Heart left ventricle (tissue), 16 donors: ENCODE results near the gene LRRC14B. TPM values are rescaled to one million over a fixed set of nuclear protein-coding genes. Genes with fewer than 3 reads are reported as not detected.
"Not testable (repeated sequence)": the region's sequence is repeated elsewhere in the genome, so short reads cannot be mapped to it uniquely, and the experiment has no call there.

Source experiments
- ATAC-seq, 4 donors: fragments of 200-7000 bp; cut with Tn5 transposase; one replicate each; pipeline ENCODE4 v1.9.1; 2020 to 2022; ENCODE audit warnings: moderate library complexity in 4 of 4, mild to moderate bottlenecking in 3 of 4, moderate number of reproducible peaks in 1 of 4
- DNase-seq, 5 donors: peaks; one replicate each; pipeline ENCODE4 v3.0.0-alpha.2; 2020
- H3K27ac ChIP-seq, 12 donors: fragments of 200-600 bp; sonication (generic) in 4 of 12; one replicate each; pipeline versions ENCODE4 v1.5.0 to v1.8.0; 2016 to 2022; ENCODE audit warnings: mild to moderate bottlenecking in 2 of 12
- H3K27me3 ChIP-seq, 9 donors: fragments of 200-600 bp; sonication (generic) in 2 of 9; one replicate each; pipeline versions ENCODE4 v1.5.1 to v1.8.0; 2016 to 2022; ENCODE audit warnings: mild to moderate bottlenecking in 3 of 9
- H3K36me3 ChIP-seq, 9 donors: fragments of 200-600 bp; sonication (generic) in 2 of 9; one replicate each; pipeline versions ENCODE4 v1.5.0 to v1.8.0; 2018 to 2022; ENCODE audit warnings: mild to moderate bottlenecking in 2 of 9
- H3K4me1 ChIP-seq, 12 donors: fragments of 200-600 bp; sonication (generic) in 4 of 12; one replicate each; pipeline versions ENCODE4 v1.5.0 to v1.8.0; 2016 to 2022; ENCODE audit warnings: mild to moderate bottlenecking in 3 of 12
- H3K4me3 ChIP-seq, 12 donors: fragments of 200-600 bp; sonication (generic) in 4 of 12; one replicate each; pipeline versions ENCODE4 v1.5.0 to v1.8.0; 2017 to 2022; ENCODE audit warnings: mild to moderate bottlenecking in 9 of 12, moderate library complexity in 4 of 12
- H3K9me3 ChIP-seq, 12 donors: fragments of 200-600 bp; sonication (generic) in 4 of 12; one replicate each; pipeline versions ENCODE4 v1.5.0 to v1.8.0; 2016 to 2022; ENCODE audit warnings: mild to moderate bottlenecking in 1 of 12
- CTCF ChIP-seq, 12 donors: fragments of 200-600 bp; sonication (generic) in 4 of 12; IDR thresholded peaks; one replicate each; pipeline versions ENCODE4 v1.5.0 to v1.8.0; 2018 to 2022; ENCODE audit warnings: antibody characterized with exemption in 12 of 12, mild to moderate bottlenecking in 5 of 12
- POLR2A ChIP-seq, 2 donors: fragments of 450-650 bp; IDR thresholded peaks; one replicate each; pipeline ENCODE4 v1.6.1; 2017; ENCODE audit warnings: antibody characterized with exemption in 2 of 2, mild to moderate bottlenecking in 2 of 2, moderate library complexity in 2 of 2
- WGBS, 4 donors: extraction: QIAGEN DNeasy Blood & Tissue Kit in 2 of 4; methylation state at CpG; one replicate each; pipeline versions ENCODE4 v1.1.5 to v1.1.7; 2013 to 2018; 5-methylcytosine and 5-hydroxymethylcytosine counted together
- intact Hi-C, 10 donors: fragments of 100-400 bp; cut with DNase I; formaldehyde crosslinking; loops; one replicate each; pipeline versions ENCODE4 v1.11.1 to v1.14.2; 2022
- polyA plus RNA-seq, 2 donors: library from polyadenylated mRNA; stranded (reverse); fragments of 200-250 nt; gene quantifications; one replicate each; pipeline ENCODE4 v1.2.3, GENCODE V29; 2013
- total RNA-seq, 9 donors: library from RNA; depleted of rRNA in 2 of 9; stranded (reverse); fragments of >200 nt in 2 of 9; fragmentation: NEBNext Ultra II Directional in 3 of 9; extraction: Animal tissue kit (Norgen Biotek cat#: 25700) in 3 of 9; gene quantifications; one replicate each; pipeline versions ENCODE4 v1.1.0 to v1.2.4, GENCODE V29; 2016 to 2023
- donor health status: ischemic (EF 13 %, LVEDD 7.1; RV severe dilation, severe dysfunction).
- donor health status: healthy with polysubstance abuse.
- donor health status: DM: no; HTN: yes; CAD: no.
- donor health status: DM: no; HTN: no; CAD: no.
- donor health status: ischemic (EF 25% LVEDD 6.9; RV normal size, moderate dysfunction).
- donor health status: ischemic (EF 25% LVEDD 5.7; RV mildly dilated, moderate dysfunction).
- donor health status: healthy.
- donor health status: DM: yes; HTN: yes; CAD: no.
- donor health status: ischemic (EF 35%, LVEDD 5.7; RV mildly dilated, moderate dysfunction).
- donor health status: nonischemic (EF 11% LVEDD 7.7; RV severe dilation, severe dysfunction).
- donor health status: DM: yes; HTN: yes; CAD: no.
- donor health status: PGD.
- donor health status: ischemic (EF 29% LVEDD 5.4; RV normal size, mild dysfunction).
- donor health status: nonischemic (EF 23%, LVEDD 6.1; RV moderate dilation, normal function).

The LRRC14B gene
- total and polyA plus RNA-seq, 11 donors: 6.1 to 133 (median 40.3) TPM

DNA sequence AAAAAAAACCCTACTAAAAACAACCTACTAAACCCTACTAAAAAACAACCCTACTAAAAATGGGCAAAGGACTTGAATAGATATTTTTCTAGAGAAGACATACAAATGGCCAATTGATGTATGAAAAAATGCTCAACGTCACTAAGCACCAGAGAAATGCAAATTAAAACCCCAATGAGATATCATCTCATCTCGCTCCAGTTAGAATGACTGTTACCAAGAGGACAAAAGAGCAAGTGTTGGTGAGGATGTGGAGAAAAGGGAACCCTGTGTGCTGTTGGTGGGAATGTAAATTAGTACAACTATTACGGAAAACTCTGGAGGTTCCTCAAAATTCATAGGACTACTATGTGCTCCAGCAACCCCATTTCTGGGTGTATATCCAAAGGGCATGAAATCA is 37.6 kb downstream of the LRRC14B start:
- peaks cover 0 to 6% (median under 1%) of the 10 kb centered on the region in 12 donors for H3K4me1 ChIP-seq
- no peaks in the 10 kb centered on the region for H3K27me3 ChIP-seq
- ATAC-seq (no peak), DNase-seq (no peak)
- TF ChIP-seq CTCF (IDR thresholded peaks at IDR 0.05) (no peak), POLR2A (IDR thresholded peaks at IDR 0.05) (no peak)
- intact Hi-C loops: no loop called here
- H3K4me3 ChIP-seq: no peak overlapping the region
- peaks cover 7 to 100% (median 97%) of the 10 kb centered on the region in 9 donors for H3K36me3 ChIP-seq
- H3K27ac ChIP-seq: no peak overlapping the region
- H3K9me3 ChIP-seq: no peaks in the 10 kb centered on the region
- WGBS, 4 donors: 75 to 94% (median 88%) methylated on average over 3 of the region's 3 CpGs

DNA sequence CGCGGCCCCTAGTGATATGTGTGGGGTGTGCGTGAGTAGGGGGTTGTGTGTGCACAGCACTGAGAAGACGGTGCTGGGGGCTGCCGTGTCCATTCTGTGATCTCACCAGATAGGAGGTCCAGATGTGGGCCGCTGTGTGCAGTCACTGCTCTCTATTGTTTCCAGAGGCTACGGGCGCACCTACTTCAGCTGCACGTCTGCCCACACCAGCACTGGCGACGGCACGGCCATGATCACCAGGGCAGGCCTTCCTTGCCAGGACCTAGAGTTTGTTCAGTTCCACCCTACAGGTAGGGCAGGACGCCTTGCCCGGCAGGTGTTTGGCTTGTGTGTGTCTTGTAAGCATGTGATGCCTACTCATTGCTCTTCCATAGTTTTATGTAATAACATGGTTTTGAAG is 39.4 kb downstream of the LRRC14B start:
- H3K27me3 ChIP-seq: no peaks in the 10 kb centered on the region
- H3K27ac ChIP-seq: no peak overlapping the region
- peaks cover 7 to 100% (median 95%) of the 10 kb centered on the region in 9 donors for H3K36me3 ChIP-seq
- DNase-seq (no peak), ATAC-seq (peak in 2 of 4 donors; percentile 24)
- TF ChIP-seq POLR2A (IDR thresholded peaks at IDR 0.05) (no peak), CTCF (IDR thresholded peaks at IDR 0.05) (no peak)
- no peaks in the 10 kb centered on the region for H3K9me3 ChIP-seq
- intact Hi-C loops: no loop called here
- no peak overlapping the region for H3K4me3 ChIP-seq
- 90 to 94% (median 93%) methylated on average over 12 to 14 of the region's 14 CpGs for WGBS, 4 donors
- no peaks in the 10 kb centered on the region for H3K4me1 ChIP-seq

DNA sequence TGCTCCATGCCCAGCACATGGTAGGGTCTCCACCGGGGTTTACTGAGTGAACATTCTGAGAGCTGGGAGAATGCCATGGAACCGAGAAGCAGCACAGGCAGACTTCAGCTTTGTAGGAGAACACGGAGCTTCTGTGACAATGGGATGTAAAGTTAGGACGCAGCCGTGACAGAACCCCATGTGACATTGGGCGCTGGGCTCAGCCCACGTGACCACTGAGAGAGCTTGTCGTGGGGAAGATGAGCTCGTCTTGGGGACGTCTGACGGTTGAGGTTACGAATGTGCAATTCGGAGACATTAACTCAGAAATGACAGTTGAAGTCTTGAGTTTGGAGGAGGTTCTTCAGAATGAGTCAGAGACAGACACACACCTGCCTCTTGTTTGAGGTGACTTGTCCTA is 40.4 kb downstream of the LRRC14B start:
- no peaks in the 10 kb centered on the region for H3K9me3 ChIP-seq
- DNase-seq (no peak), ATAC-seq (no peak)
- H3K27ac ChIP-seq: no peak overlapping the region
- H3K36me3 ChIP-seq: peaks cover 7 to 100% (median 94%) of the 10 kb centered on the region in 9 donors
- 80 to 84% (median 82%) methylated on average over 13 of the region's 13 CpGs for WGBS, 4 donors
- no peaks in the 10 kb centered on the region for H3K27me3 ChIP-seq
- H3K4me3 ChIP-seq: no peak overlapping the region
- intact Hi-C loops: no loop called here
- TF ChIP-seq POLR2A (IDR thresholded peaks at IDR 0.05): no peak
- TF ChIP-seq CTCF (IDR thresholded peaks at IDR 0.05): no peak
- H3K4me1 ChIP-seq: no peaks in the 10 kb centered on the region

DNA sequence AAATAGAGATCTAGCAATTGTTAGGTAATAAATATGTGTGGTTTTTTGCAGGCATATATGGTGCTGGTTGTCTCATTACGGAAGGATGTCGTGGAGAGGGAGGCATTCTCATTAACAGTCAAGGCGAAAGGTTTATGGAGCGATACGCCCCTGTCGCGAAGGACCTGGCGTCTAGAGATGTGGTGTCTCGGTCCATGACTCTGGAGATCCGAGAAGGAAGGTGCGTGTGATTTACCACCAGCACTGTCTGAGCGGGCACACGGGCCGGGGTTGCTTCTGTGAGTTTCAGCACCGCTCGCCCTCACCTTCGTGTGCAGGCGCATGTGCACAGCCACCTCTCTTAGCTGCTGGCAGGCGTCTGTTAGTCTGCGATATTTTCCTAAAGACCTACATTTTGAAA is 42.1 kb downstream of the LRRC14B start:
- H3K27ac ChIP-seq, H3K4me3 ChIP-seq, intact Hi-C loops, H3K27me3 ChIP-seq, H3K9me3 ChIP-seq, ATAC-seq, DNase-seq, H3K4me1 ChIP-seq: not testable (repeated sequence)
- 94 to 96% (median 95%) methylated on average over 20 of the region's 20 CpGs for WGBS, 4 donors
- H3K36me3 ChIP-seq: peaks cover 2 to 99% (median 85%) of the 10 kb centered on the region in 9 donors

GRCh38 chr5:234450-234849 is 43.2 kb downstream of the LRRC14B start:
- WGBS, 4 donors: 83 to 95% (median 89%) methylated on average over 8 of the region's 8 CpGs
- DNase-seq: no peak
- no peak for TF ChIP-seq POLR2A (IDR thresholded peaks at IDR 0.05)
- TF ChIP-seq CTCF (IDR thresholded peaks at IDR 0.05): no peak
- Histone ChIP-seq H3K36me3 (peaks cover 0 to 99% (median 82%) of the 10 kb centered on the region in 9 donors), H3K9me3 (no peaks in the 10 kb centered on the region), H3K27me3 (no peaks in the 10 kb centered on the region), H3K4me1 (no peaks in the 10 kb centered on the region), H3K27ac (no peak overlapping the region), H3K4me3 (no peak overlapping the region)
- intact Hi-C loops: no loop called here
- ATAC-seq: no peak

GRCh38 chr5:235527-235926 is 44.2 kb downstream of the LRRC14B start:
- intact Hi-C loops, DNase-seq, H3K27ac ChIP-seq, H3K27me3 ChIP-seq, H3K9me3 ChIP-seq, H3K4me3 ChIP-seq, ATAC-seq, H3K4me1 ChIP-seq: not testable (repeated sequence)
- 94 to 99% (median 97%) methylated on average over 5 to 7 of the region's 9 CpGs for WGBS, 4 donors
- H3K36me3 ChIP-seq: peaks cover 0 to 99% (median 82%) of the 10 kb centered on the region in 9 donors

GRCh38 chr5:237931-238330 is 46.6 kb downstream of the LRRC14B start:
- H3K9me3 ChIP-seq, H3K27me3 ChIP-seq, ATAC-seq, H3K27ac ChIP-seq, intact Hi-C loops, H3K4me3 ChIP-seq, H3K4me1 ChIP-seq, DNase-seq: not testable (repeated sequence)
- peaks cover 0 to 99% (median 82%) of the 10 kb centered on the region in 9 donors for H3K36me3 ChIP-seq
- 96 to 97% (median 97%) methylated on average over 8 of the region's 8 CpGs for WGBS, 4 donors
